Activated CD4-positive, alpha-beta T cell treated with anti-CD3 and anti-CD28 coated beads, Interleukin-2, amount 50 U/mL, for 4 hours (primary cell): ENCODE measurements around the gene CA10.

Experiments
- DNase-seq, 2 experiments: peaks; one replicate each; pipeline ENCODE4 v3.0.0-alpha.2; 2020

Gene CA10

GRCh38 chr17:51855806-51856205, 302.7 kb downstream of the CA10 start:
- DNase-seq, result no peak

- DNase-seq, result no peak
These were observed 304.7 kb downstream of the CA10 start for GRCh38 chr17:51853857-51854256.

GRCh38 chr17:51852603-51853002, 305.9 kb downstream of the CA10 start:
- no peak for DNase-seq

GRCh38 chr17:51850201-51850600, 308.3 kb downstream of the CA10 start:
- DNase-seq, result no peak

GRCh38 chr17:51848451-51848850, 310.1 kb downstream of the CA10 start:
- DNase-seq, result no peak

- no peak for DNase-seq
These were observed 311.9 kb downstream of the CA10 start for GRCh38 chr17:51846566-51846965.

- DNase-seq, result no peak
These were observed 312.7 kb downstream of the CA10 start for GRCh38 chr17:51845776-51846175.

- no peak for DNase-seq
These were observed 315.8 kb downstream of the CA10 start for GRCh38 chr17:51842763-51843162.

GRCh38 chr17:51841669-51842068, 316.8 kb downstream of the CA10 start:
- no peak for DNase-seq

- no peak for DNase-seq
These were observed 317.8 kb downstream of the CA10 start for GRCh38 chr17:51840688-51841087.

- no peak for DNase-seq
These were observed 324.9 kb downstream of the CA10 start for GRCh38 chr17:51833620-51834019.

- DNase-seq, result no peak
These were observed 325.5 kb downstream of the CA10 start for GRCh38 chr17:51833045-51833444.

- DNase-seq, result no peak
These were observed 327.6 kb downstream of the CA10 start for GRCh38 chr17:51830886-51831285.

GRCh38 chr17:51830451-51830850, 328.1 kb downstream of the CA10 start:
- DNase-seq, result no peak

GRCh38 chr17:51828901-51829300, 329.6 kb downstream of the CA10 start:
- DNase-seq, result no peak

- DNase-seq, result no peak
These were observed 331.4 kb downstream of the CA10 start for GRCh38 chr17:51827140-51827539.

- no peak for DNase-seq
These were observed 337.7 kb downstream of the CA10 start for GRCh38 chr17:51820766-51821165.

GRCh38 chr17:51820252-51820651, 338.3 kb downstream of the CA10 start:
- DNase-seq, result no peak

GRCh38 chr17:51819341-51820219, 338.9 kb downstream of the CA10 start:
- no peak for DNase-seq

- DNase-seq, result no peak
These were observed 339.7 kb downstream of the CA10 start for GRCh38 chr17:51818777-51819176.

GRCh38 chr17:51817955-51818354, 340.6 kb downstream of the CA10 start:
- no peak for DNase-seq

GRCh38 chr17:51817117-51817516, 341.4 kb downstream of the CA10 start:
- DNase-seq, result no peak

- no peak for DNase-seq
These were observed 343.4 kb downstream of the CA10 start for GRCh38 chr17:51815097-51815496.

GRCh38 chr17:51814521-51814920, 344.0 kb downstream of the CA10 start:
- DNase-seq, result no peak

- DNase-seq, result no peak
These were observed 344.7 kb downstream of the CA10 start for GRCh38 chr17:51813784-51814174.
